Liver (tissue), 9 donors: ENCODE data around the gene SOX18. TPM values are rescaled to one million over a fixed set of nuclear protein-coding genes. Genes with fewer than 3 reads are reported as not detected.
"Not testable (repeated sequence)": the region's sequence is repeated elsewhere in the genome, so short reads cannot be mapped to it uniquely, and the experiment has no call there.

Experiments
- DNase-seq: peaks from one replicate; pipeline ENCODE4 v3.0.0-alpha.2; 2017; ENCODE audit warnings: low spot score
- H3K27ac ChIP-seq, 2 donors: one replicate each; pipeline ENCODE4 v1.7.0; 2013; ENCODE audit warnings: inconsistent platforms in 2 of 2, low read length in 2 of 2, control low read depth in 1 of 2, low read depth in 1 of 2, mild to moderate bottlenecking in 1 of 2
- H3K27me3 ChIP-seq, 4 donors: one replicate each; pipeline versions ENCODE4 v1.6.1 to v1.7.0; 2013; ENCODE audit warnings: low read length in 3 of 4, inconsistent platforms in 1 of 4, mild to moderate bottlenecking in 1 of 4, moderate library complexity in 1 of 4; ENCODE audit not compliant: control insufficient read depth in 4 of 4, insufficient read depth in 4 of 4
- H3K36me3 ChIP-seq, 4 donors: one replicate each; pipeline versions ENCODE4 v1.6.1 to v1.7.0; 2013; ENCODE audit warnings: low read length in 3 of 4, mild to moderate bottlenecking in 3 of 4, low read depth in 1 of 4, moderate library complexity in 1 of 4; ENCODE audit not compliant: control insufficient read depth in 4 of 4, insufficient read depth in 3 of 4
- H3K4me1 ChIP-seq, 4 donors: one replicate each; pipeline versions ENCODE4 v1.6.1 to v1.7.0; 2013; ENCODE audit warnings: low read length in 3 of 4, mild to moderate bottlenecking in 3 of 4, moderate library complexity in 1 of 4; ENCODE audit not compliant: control insufficient read depth in 4 of 4, insufficient read depth in 4 of 4
- H3K4me3 ChIP-seq, 3 donors: one replicate each; pipeline versions ENCODE4 v1.6.1 to v1.7.0; 2013; ENCODE audit warnings: low read length in 3 of 3, control low read depth in 1 of 3, low read depth in 1 of 3, mild to moderate bottlenecking in 1 of 3
- H3K9ac ChIP-seq, 2 donors: one replicate each; pipeline ENCODE4 v1.7.0; 2013; ENCODE audit warnings: low read length in 2 of 2, mild to moderate bottlenecking in 2 of 2, moderate library complexity in 2 of 2, control low read depth in 1 of 2, low read depth in 1 of 2
- H3K9me3 ChIP-seq, 4 donors: one replicate each; pipeline versions ENCODE4 v1.6.1 to v1.7.0; 2013; ENCODE audit warnings: low read length in 3 of 4; ENCODE audit not compliant: control insufficient read depth in 4 of 4
- FOXA1 ChIP-seq: IDR thresholded peaks from 2 replicates; pipeline ENCODE4 v1.6.1; 2016; ENCODE audit warnings: antibody characterized with exemption
- HNF4A ChIP-seq, 2 donors: conservative IDR thresholded peaks; 2 replicates each; pipeline ENCODE4 v1.6.1; 2016; ENCODE audit warnings: antibody characterized with exemption in 2 of 2, mild to moderate bottlenecking in 2 of 2
- NR2F2 ChIP-seq: IDR thresholded peaks from 2 replicates; pipeline ENCODE4 v1.6.1; 2016; ENCODE audit warnings: antibody characterized with exemption
- RAD21 ChIP-seq, 2 donors: IDR thresholded peaks; 2 replicates each; pipeline ENCODE4 v1.6.1; 2016; ENCODE audit warnings: antibody characterized with exemption in 2 of 2, mild to moderate bottlenecking in 2 of 2
- SP1 ChIP-seq: IDR thresholded peaks from 2 replicates; pipeline ENCODE4 v1.6.1; 2018; ENCODE audit warnings: antibody characterized with exemption, mild to moderate bottlenecking
- TAF1 ChIP-seq: conservative IDR thresholded peaks from 2 replicates; pipeline ENCODE4 v1.6.1; 2016; ENCODE audit warnings: antibody characterized with exemption, mild to moderate bottlenecking
- WGBS: extraction: QIAGEN DNeasy Blood & Tissue Kit; methylation state at CpG from one replicate; pipeline ENCODE4 v1.1.7; 2013; 5-methylcytosine and 5-hydroxymethylcytosine counted together
- polyA plus RNA-seq, 2 donors: library from polyadenylated mRNA; stranded (reverse) in 1 of 2; unstranded in 1 of 2; fragments of 200-250 nt in 1 of 2; fragments of >200 nt in 1 of 2; fragmentation: Nextera tagmentation in 1 of 2; extraction: Ambion mirVana in 1 of 2; gene quantifications; one replicate each; pipeline versions ENCODE4 v1.2.1 to v1.2.3, GENCODE V29; 2013 to 2015
- total RNA-seq, 2 donors: library from RNA; depleted of rRNA; stranded (reverse); fragments of >200 nt; gene quantifications; one replicate each; pipeline ENCODE4 v1.2.3, GENCODE V29; 2014
- TF ChIP-seq, protein P1 (sequence below): IDR thresholded peaks from 2 replicates; pipeline ENCODE4 v1.6.1; 2016; ENCODE audit warnings: antibody characterized with exemption
- TF ChIP-seq, protein P2 (sequence below): IDR thresholded peaks from 2 replicates; pipeline ENCODE4 v1.6.1; 2016; ENCODE audit warnings: antibody characterized with exemption, mild to moderate bottlenecking
- TF ChIP-seq, protein P3 (sequence below): IDR thresholded peaks from 2 replicates; pipeline ENCODE4 v1.6.1; 2016; ENCODE audit warnings: antibody characterized with exemption
- TF ChIP-seq, protein P4 (sequence below): fragments of 150-350 bp; IDR thresholded peaks from 2 replicates; pipeline ENCODE4 v1.5.1; 2017; ENCODE audit warnings: improper control_type of control experiment, low read depth, low read length; ENCODE audit not compliant: missing input control
- donor health status: healthy.
- donor health status: healthy.
- donor health status: healthy.
- donor health status: healthy.
- donor health status: healthy.

SOX18 gene
- total and polyA plus RNA-seq, 4 donors: 1.1 to 5.8 (median 2.6) TPM

DNA sequence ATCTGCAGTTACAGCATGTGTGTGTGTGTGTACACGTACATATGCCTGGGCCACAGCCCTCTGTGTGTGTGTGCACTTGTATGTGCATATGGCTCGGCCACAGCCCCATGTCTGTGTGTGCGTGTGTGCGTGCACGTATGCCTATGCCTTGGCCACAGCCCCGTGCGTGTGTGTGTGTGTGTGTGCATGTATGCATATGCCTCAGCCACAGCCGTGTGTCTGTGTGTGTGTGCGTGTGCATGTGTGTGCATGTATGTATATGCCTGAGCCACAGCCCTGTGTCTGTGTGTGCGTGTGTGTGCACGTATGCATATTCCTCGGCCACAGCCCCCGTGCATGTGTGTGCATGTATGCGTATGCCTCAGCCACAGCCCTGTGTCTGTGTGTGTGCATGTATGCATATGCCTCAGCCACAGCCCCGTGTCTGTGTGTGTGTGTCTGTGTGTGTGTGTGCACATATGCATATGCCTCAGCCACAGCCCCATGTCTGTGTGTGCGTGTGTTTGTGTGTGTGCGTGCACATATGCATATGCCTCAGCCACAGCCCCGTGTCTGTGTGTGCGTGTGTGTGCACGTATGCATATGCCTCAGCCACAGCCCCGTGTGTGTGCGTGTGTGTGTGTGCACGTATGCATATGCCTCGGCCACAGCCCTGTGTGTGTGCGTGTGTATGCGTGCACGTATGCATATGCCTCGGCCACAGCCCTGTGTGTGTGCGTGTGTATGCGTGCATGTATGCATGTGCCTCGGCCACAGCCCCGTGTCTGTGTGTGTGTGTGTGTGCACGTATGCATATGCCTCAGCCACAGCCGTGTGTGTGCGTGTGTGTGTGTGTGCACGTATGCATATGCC lies 28.1 kb downstream of the SOX18 start (continued):
- TF ChIP-seq, protein P1, sequence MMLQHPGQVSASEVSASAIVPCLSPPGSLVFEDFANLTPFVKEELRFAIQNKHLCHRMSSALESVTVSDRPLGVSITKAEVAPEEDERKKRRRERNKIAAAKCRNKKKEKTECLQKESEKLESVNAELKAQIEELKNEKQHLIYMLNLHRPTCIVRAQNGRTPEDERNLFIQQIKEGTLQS: no peak
- TF ChIP-seq, protein P2, sequence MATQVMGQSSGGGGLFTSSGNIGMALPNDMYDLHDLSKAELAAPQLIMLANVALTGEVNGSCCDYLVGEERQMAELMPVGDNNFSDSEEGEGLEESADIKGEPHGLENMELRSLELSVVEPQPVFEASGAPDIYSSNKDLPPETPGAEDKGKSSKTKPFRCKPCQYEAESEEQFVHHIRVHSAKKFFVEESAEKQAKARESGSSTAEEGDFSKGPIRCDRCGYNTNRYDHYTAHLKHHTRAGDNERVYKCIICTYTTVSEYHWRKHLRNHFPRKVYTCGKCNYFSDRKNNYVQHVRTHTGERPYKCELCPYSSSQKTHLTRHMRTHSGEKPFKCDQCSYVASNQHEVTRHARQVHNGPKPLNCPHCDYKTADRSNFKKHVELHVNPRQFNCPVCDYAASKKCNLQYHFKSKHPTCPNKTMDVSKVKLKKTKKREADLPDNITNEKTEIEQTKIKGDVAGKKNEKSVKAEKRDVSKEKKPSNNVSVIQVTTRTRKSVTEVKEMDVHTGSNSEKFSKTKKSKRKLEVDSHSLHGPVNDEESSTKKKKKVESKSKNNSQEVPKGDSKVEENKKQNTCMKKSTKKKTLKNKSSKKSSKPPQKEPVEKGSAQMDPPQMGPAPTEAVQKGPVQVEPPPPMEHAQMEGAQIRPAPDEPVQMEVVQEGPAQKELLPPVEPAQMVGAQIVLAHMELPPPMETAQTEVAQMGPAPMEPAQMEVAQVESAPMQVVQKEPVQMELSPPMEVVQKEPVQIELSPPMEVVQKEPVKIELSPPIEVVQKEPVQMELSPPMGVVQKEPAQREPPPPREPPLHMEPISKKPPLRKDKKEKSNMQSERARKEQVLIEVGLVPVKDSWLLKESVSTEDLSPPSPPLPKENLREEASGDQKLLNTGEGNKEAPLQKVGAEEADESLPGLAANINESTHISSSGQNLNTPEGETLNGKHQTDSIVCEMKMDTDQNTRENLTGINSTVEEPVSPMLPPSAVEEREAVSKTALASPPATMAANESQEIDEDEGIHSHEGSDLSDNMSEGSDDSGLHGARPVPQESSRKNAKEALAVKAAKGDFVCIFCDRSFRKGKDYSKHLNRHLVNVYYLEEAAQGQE: no peak
- TF ChIP-seq HNF4A (conservative IDR thresholded peaks at IDR 0.05): no peak
- TF ChIP-seq NR2F2: no peak
- no peak for TF ChIP-seq RAD21 (IDR thresholded peaks at IDR 0.05)

DNA sequence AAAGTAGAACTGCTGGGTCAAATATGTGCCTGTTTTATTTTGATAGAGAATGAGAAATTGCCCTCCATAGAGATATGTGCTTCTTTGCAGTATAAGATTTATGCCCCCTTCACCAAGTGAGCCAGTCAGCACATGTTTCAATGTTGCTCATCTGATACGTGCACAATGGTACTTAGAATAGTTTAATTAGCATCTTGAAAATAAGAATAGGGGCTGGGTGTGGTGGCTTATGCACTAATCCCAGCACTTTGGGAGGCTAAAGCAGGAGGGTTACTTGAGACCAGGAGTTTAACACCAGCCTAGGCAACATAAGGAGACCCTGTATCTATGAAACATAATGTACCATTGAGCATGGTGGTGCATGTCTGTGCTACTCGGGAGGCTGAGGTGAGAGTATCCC lies 33.8 kb downstream of the SOX18 start:
- TF ChIP-seq FOXA1: no peak
- TF ChIP-seq SP1: no peak
- TF ChIP-seq TAF1: no peak
- TF ChIP-seq, protein P3, sequence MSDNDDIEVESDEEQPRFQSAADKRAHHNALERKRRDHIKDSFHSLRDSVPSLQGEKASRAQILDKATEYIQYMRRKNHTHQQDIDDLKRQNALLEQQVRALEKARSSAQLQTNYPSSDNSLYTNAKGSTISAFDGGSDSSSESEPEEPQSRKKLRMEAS: no peak
- TF ChIP-seq HNF4A (conservative IDR thresholded peaks at IDR 0.05): no peak
- TF ChIP-seq, protein P4, sequence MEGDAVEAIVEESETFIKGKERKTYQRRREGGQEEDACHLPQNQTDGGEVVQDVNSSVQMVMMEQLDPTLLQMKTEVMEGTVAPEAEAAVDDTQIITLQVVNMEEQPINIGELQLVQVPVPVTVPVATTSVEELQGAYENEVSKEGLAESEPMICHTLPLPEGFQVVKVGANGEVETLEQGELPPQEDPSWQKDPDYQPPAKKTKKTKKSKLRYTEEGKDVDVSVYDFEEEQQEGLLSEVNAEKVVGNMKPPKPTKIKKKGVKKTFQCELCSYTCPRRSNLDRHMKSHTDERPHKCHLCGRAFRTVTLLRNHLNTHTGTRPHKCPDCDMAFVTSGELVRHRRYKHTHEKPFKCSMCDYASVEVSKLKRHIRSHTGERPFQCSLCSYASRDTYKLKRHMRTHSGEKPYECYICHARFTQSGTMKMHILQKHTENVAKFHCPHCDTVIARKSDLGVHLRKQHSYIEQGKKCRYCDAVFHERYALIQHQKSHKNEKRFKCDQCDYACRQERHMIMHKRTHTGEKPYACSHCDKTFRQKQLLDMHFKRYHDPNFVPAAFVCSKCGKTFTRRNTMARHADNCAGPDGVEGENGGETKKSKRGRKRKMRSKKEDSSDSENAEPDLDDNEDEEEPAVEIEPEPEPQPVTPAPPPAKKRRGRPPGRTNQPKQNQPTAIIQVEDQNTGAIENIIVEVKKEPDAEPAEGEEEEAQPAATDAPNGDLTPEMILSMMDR: no peak
- Histone ChIP-seq H3K27me3 (no peaks in the 10 kb centered on the region), H3K9ac (no peak overlapping the region), H3K27ac (no peak overlapping the region), H3K9me3 (no peaks in the 10 kb centered on the region), H3K4me3 (no peak overlapping the region), H3K36me3 (peaks cover 7 to 58% (median 41%) of the 10 kb centered on the region in 4 donors), H3K4me1 (no peaks in the 10 kb centered on the region)
- no peak for DNase-seq
- WGBS: 93% methylated on average over 2 of the region's 2 CpGs

DNA sequence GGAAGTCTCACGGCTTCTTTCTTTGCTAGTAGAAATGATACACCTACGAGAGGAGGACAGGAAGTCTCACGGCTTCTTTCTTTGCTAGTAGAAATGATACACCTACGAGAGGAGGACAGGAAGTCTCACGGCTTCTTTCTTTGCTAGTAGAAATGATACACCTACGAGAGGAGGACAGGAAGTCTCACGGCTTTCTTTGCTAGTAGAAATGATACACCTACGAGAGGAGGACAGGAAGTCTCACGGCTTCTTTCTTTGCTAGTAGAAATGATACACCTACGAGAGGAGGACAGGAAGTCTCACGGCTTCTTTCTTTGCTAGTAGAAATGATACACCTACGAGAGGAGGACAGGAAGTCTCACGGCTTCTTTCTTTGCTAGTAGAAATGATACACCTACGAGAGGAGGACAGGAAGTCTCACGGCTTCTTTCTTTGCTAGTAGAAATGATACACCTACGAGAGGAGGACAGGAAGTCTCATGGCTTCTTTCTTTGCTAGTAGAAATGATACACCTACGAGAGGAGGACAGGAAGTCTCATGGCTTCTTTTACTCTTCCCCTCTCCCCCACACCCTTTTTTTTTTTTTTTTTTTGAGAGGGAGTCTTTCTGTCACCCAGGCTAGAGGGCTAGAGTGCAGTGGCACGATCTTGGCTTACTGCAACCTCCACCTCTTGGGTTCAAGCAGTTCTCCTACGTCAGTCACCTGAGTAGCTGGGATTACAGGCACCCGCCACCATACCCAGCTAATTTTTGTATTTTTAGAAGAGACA lies 36.9 kb downstream of the SOX18 start:
- DNase-seq, H3K27me3 ChIP-seq, H3K9ac ChIP-seq, H3K27ac ChIP-seq, H3K4me1 ChIP-seq, H3K4me3 ChIP-seq, H3K9me3 ChIP-seq: not testable (repeated sequence)
- 91% methylated on average over 12 of the region's 20 CpGs for WGBS
- H3K36me3 ChIP-seq: peaks cover 9 to 59% (median 42%) of the 10 kb centered on the region in 4 donors
